Prostate gland (tissue), 2 donors: ENCODE results near the gene NXPH4. TPM values are rescaled to one million over a fixed set of nuclear protein-coding genes. Genes with fewer than 3 reads are reported as not detected.

Experiments
- DNase-seq: peaks from one replicate; pipeline ENCODE4 v3.0.0-alpha.2; 2019; ENCODE audit warnings: low spot score
- H3K27ac ChIP-seq, 2 donors: fragments of 200-600 bp; sonication (generic); 2 replicates each; pipeline ENCODE4 v1.5.1; 2017 to 2019
- H3K27me3 ChIP-seq: fragments of 200-600 bp; sonication (generic); replicated peaks from 2 replicates; pipeline ENCODE4 v1.5.1; 2019; ENCODE audit not compliant: insufficient read depth
- H3K36me3 ChIP-seq, 2 donors: fragments of 200-600 bp; sonication (generic); 1 replicate in 1 of 2; 2 replicates in 1 of 2; pipeline versions ENCODE4 v1.5.1 to v1.8.1; 2017 to 2019
- H3K4me1 ChIP-seq: fragments of 200-600 bp; sonication (generic); replicated peaks from 2 replicates; pipeline ENCODE4 v1.5.1; 2019
- H3K4me3 ChIP-seq, 2 donors: fragments of 200-600 bp; sonication (generic); 2 replicates each; pipeline ENCODE4 v1.5.1; 2017 to 2019
- H3K9me3 ChIP-seq: fragments of 200-600 bp; sonication (generic); 2 replicates; pipeline ENCODE4 v1.5.1; 2017
- POLR2A ChIP-seq: fragments of 450-650 bp; IDR thresholded peaks from one replicate; pipeline ENCODE4 v1.6.1; 2016; ENCODE audit warnings: antibody characterized with exemption, mild to moderate bottlenecking
- POLR2AphosphoS5 ChIP-seq: sonication (generic); formaldehyde crosslinking; IDR thresholded peaks from one replicate; pipeline ENCODE4 v1.6.1; 2017; ENCODE audit warnings: antibody characterized with exemption
- WGBS: methylation state at CpG from one replicate; pipeline ENCODE4 v1.1.5; 2018; 5-methylcytosine and 5-hydroxymethylcytosine counted together
- intact Hi-C: fragments of 100-400 bp; cut with DNase I; formaldehyde crosslinking; loops from one replicate; pipeline ENCODE4 v1.14.2; 2022
- total RNA-seq, 2 donors: library from RNA; depleted of rRNA; stranded (reverse); fragments of >200 nt; gene quantifications; one replicate each; pipeline ENCODE4 v1.1.0, GENCODE V29; 2016
- TF ChIP-seq, protein P1 (sequence below), 4 experiments: fragments of 200-600 bp in 2 of 4; fragments of 450-650 bp in 2 of 4; sonication (generic) in 2 of 4; IDR thresholded peaks; 1 replicate in 3 of 4; 2 replicates in 1 of 4; pipeline ENCODE4 v1.5.1; 2016 to 2019; ENCODE audit warnings: antibody characterized with exemption in 4 of 4, mild to moderate bottlenecking in 2 of 4, moderate library complexity in 2 of 4

The NXPH4 gene
- total RNA-seq, 2 donors from 2014 or later, result 10.2 to 18.1 TPM

DNA sequence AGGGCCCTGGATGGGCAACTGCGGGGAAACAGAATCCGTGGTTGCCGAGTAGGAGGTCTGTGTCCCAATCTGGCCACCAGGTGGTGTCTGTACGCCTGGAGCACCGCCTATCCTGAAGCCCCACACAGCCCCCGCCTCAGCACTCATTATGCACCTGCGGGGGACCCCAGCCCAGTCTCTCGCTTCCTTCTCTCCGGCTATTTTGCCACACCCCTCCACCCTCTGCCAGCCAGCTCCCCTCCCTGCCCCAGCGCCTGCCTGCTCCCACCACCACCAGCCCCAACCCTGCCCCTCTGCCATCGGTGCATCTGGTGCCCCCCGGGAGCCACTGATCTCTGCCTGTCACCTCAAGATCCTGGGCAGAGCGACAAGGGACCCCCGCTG lies 2.2 kb upstream of the NXPH4 start:
- intact Hi-C loops, result loop anchor here (1.0 kb wide), 1 partner anchor 25 kb away; no protein-coding TSS in a partner anchor
- H3K4me1 ChIP-seq, result peaks cover 20% of the 10 kb centered on the region
- H3K36me3 ChIP-seq, result peaks cover 0 to 5% of the 10 kb centered on the region in 2 donors
- H3K4me3 ChIP-seq, result no peak overlapping the region
- no peaks in the 10 kb centered on the region for H3K9me3 ChIP-seq
- H3K27me3 ChIP-seq, result peaks cover 1% of the 10 kb centered on the region
- no peak overlapping the region for H3K27ac ChIP-seq
- peak; percentile 53 for DNase-seq
- no peak for TF ChIP-seq POLR2A
- TF ChIP-seq, protein P1, sequence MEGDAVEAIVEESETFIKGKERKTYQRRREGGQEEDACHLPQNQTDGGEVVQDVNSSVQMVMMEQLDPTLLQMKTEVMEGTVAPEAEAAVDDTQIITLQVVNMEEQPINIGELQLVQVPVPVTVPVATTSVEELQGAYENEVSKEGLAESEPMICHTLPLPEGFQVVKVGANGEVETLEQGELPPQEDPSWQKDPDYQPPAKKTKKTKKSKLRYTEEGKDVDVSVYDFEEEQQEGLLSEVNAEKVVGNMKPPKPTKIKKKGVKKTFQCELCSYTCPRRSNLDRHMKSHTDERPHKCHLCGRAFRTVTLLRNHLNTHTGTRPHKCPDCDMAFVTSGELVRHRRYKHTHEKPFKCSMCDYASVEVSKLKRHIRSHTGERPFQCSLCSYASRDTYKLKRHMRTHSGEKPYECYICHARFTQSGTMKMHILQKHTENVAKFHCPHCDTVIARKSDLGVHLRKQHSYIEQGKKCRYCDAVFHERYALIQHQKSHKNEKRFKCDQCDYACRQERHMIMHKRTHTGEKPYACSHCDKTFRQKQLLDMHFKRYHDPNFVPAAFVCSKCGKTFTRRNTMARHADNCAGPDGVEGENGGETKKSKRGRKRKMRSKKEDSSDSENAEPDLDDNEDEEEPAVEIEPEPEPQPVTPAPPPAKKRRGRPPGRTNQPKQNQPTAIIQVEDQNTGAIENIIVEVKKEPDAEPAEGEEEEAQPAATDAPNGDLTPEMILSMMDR (IDR thresholded peaks at IDR 0.05), result peak in 3 of 4 experiments; percentile 66 to 79 (median 74)
- TF ChIP-seq POLR2AphosphoS5, result no peak
- 2% methylated on average over 14 of the region's 14 CpGs for WGBS

GRCh38 chr12:57215065-57215464 lies 1.5 kb upstream of the NXPH4 start:
- Histone ChIP-seq H3K4me3 (no peak overlapping the region), H3K27me3 (peaks cover 2% of the 10 kb centered on the region), H3K36me3 (peaks cover 0 to 5% of the 10 kb centered on the region in 2 donors), H3K9me3 (no peaks in the 10 kb centered on the region), H3K4me1 (peaks cover 20% of the 10 kb centered on the region), H3K27ac (no peak overlapping the region)
- DNase-seq, result no peak
- intact Hi-C loops, result no loop called here
- 30% methylated on average over 11 of the region's 11 CpGs for WGBS
- TF ChIP-seq POLR2A (no peak), POLR2AphosphoS5 (no peak)
- TF ChIP-seq, protein P1 (IDR thresholded peaks at IDR 0.05), result no peak

- no peak overlapping the region for H3K27ac ChIP-seq
- intact Hi-C loops, result no loop called here
- WGBS, result 25% methylated on average over 7 of the region's 7 CpGs
- peaks cover 0 to 5% of the 10 kb centered on the region in 2 donors for H3K36me3 ChIP-seq
- TF ChIP-seq POLR2AphosphoS5 (no peak), POLR2A (no peak)
- TF ChIP-seq, protein P1 (IDR thresholded peaks at IDR 0.05), result no peak
- H3K27me3 ChIP-seq, result peaks cover 2% of the 10 kb centered on the region
- H3K4me1 ChIP-seq, result peaks cover 20% of the 10 kb centered on the region
- H3K9me3 ChIP-seq, result no peaks in the 10 kb centered on the region
- DNase-seq, result no peak
- H3K4me3 ChIP-seq, result no peak overlapping the region
Measured at GRCh38 chr12:57215668-57216013, 953 bp upstream of the NXPH4 start.

- H3K27me3 ChIP-seq, result peaks cover 2% of the 10 kb centered on the region
- no peaks in the 10 kb centered on the region for H3K9me3 ChIP-seq
- 3% methylated on average over 42 of the region's 63 CpGs for WGBS
- TF ChIP-seq, protein P1 (IDR thresholded peaks at IDR 0.05), result no peak
- no peak for TF ChIP-seq POLR2A
- TF ChIP-seq POLR2AphosphoS5, result no peak
- H3K4me3 ChIP-seq, result peak overlapping the region; percentile 38 to 50
- H3K27ac ChIP-seq, result no peak overlapping the region
- DNase-seq, result no peak
- peaks cover 20% of the 10 kb centered on the region for H3K4me1 ChIP-seq
- intact Hi-C loops, result no loop called here
- H3K36me3 ChIP-seq, result no peaks in the 10 kb centered on the region
Measured at GRCh38 chr12:57216921-57217879, 606 bp downstream of the NXPH4 start.
